ENCODE data around the gene NDUFB11.
A peak's percentile ranks its signal among the peaks of the same experiment; 100 is the strongest.

Gene NDUFB11

GRCh38 chrX:47144626-47145394 lies at the start of gene NDUFB11, which contains the start of gene RBM10:
Gene NDUFB11, minus strand, starts transcription at chrX:47144702. Its CDS starts 23 bp downstream, at chrX:47144679.
Gene RBM10, plus strand, starts transcription at chrX:47145221. Its CDS starts 2,261 bp downstream, at chrX:47147482.
- peak; percentile 94 for DNase-seq (ENCODE audit: low read depth)
- peak; percentile 62 for TF ChIP-seq CTCF (conservative IDR thresholded peaks at IDR 0.05; ENCODE audit: low read length)
- peak within 1 kb of the TSS; percentile 80 for H3K4me3 ChIP-seq (ENCODE audit: low read length)

- peak within 1 kb of the TSS; percentile 74 for H3K4me3 ChIP-seq (ENCODE audit: low read length)
- peak; percentile 64 for TF ChIP-seq CTCF (conservative IDR thresholded peaks at IDR 0.05; ENCODE audit: low read length)
- peak; percentile 91 for DNase-seq (ENCODE audit: low read depth)
Observed at GRCh38 chrX:47193475-47194193, 49.1 kb upstream of the NDUFB11 start, which contains the start of gene UBA1. Gene UBA1, plus strand, starts transcription at chrX:47193829. Its CDS starts 4,974 bp downstream, at chrX:47198803.

GRCh38 chrX:47191806-47192401 lies 47.4 kb upstream of the NDUFB11 start:
- peak overlapping the region; percentile 69 for H3K4me3 ChIP-seq (ENCODE audit: low read length)
- no peak for TF ChIP-seq CTCF (conservative IDR thresholded peaks at IDR 0.05; ENCODE audit: low read length)
- no peak for DNase-seq (ENCODE audit: low read depth)

- DNase-seq (ENCODE audit: low read depth), result no peak
- H3K4me3 ChIP-seq (ENCODE audit: low read length), result peak overlapping the region; percentile 69
- no peak for TF ChIP-seq CTCF (conservative IDR thresholded peaks at IDR 0.05; ENCODE audit: low read length)
Observed at GRCh38 chrX:47191331-47191730, 46.8 kb upstream of the NDUFB11 start.

- TF ChIP-seq CTCF (conservative IDR thresholded peaks at IDR 0.05; ENCODE audit: low read length), result no peak
- peak; percentile 94 for DNase-seq (ENCODE audit: low read depth)
- peak overlapping the region; percentile 69 for H3K4me3 ChIP-seq (ENCODE audit: low read length)
Observed at GRCh38 chrX:47190445-47191269, 46.2 kb upstream of the NDUFB11 start.

GRCh38 chrX:47189906-47190305 lies 45.4 kb upstream of the NDUFB11 start:
- H3K4me3 ChIP-seq (ENCODE audit: low read length), result no peak overlapping the region
- no peak for DNase-seq (ENCODE audit: low read depth)
- no peak for TF ChIP-seq CTCF (conservative IDR thresholded peaks at IDR 0.05; ENCODE audit: low read length)
